ENCODE data around the gene PLEKHA4.
"Not testable (repeated sequence)": the region's sequence is repeated elsewhere in the genome, so short reads cannot be mapped to it uniquely, and the experiment has no call there.

The PLEKHA4 gene

DNA sequence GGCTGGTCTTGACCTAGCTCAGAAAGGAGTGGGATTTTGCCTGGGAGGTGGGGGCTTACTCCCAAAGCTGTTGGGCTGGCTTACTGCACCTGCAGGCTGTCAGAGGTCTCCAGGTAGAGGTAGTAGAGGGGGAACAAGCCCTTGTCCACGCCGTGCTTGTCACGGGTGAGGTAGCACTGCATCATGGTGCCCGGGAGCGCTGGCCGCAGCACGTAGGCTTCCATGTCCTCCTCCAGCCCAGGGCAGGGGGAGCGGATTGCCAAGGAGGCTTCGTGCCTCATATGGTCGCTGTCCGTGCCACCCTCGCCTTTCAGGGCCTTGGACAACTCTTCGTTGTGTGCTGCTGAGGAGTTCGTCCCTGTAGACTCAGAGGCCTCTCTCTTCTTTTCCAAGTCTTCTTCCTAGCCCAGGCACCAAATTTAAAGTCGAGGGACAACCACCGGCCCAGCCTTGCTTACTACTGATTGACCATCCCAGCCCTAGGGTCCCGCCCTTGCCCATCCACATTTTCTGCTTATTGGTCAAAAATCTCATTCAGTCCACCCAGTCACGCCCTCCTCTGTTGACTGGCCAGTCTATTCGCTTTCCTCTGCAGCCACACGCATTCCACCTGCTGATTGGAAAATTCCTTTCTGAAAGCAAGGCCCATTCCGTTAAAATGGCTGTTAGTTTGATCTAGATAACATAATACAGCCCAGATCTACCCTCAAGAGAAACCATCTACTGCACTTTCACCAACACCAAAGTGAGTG is 19.6 kb upstream of the PLEKHA4 start:
- DNase-seq: no peak

DNA sequence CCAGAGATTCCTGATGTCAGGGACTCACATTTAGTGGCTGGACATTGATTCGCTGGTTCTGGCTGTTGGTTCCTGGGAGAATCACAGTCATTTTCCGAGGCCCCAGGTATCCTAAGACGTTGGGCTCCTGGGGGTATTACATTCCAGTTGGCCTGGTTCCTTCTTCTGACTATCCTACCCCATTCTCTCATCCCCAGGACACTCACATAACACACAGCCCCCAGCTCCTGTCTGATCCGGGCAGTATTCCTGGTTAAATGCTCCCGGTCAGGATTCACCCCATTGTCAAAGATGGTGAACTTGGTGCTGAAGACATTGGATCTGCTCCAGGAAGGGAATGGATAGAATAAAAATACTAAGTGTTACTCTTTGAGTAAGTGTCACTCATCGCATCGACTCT is 15.3 kb upstream of the PLEKHA4 start:
- no peak for DNase-seq

DNA sequence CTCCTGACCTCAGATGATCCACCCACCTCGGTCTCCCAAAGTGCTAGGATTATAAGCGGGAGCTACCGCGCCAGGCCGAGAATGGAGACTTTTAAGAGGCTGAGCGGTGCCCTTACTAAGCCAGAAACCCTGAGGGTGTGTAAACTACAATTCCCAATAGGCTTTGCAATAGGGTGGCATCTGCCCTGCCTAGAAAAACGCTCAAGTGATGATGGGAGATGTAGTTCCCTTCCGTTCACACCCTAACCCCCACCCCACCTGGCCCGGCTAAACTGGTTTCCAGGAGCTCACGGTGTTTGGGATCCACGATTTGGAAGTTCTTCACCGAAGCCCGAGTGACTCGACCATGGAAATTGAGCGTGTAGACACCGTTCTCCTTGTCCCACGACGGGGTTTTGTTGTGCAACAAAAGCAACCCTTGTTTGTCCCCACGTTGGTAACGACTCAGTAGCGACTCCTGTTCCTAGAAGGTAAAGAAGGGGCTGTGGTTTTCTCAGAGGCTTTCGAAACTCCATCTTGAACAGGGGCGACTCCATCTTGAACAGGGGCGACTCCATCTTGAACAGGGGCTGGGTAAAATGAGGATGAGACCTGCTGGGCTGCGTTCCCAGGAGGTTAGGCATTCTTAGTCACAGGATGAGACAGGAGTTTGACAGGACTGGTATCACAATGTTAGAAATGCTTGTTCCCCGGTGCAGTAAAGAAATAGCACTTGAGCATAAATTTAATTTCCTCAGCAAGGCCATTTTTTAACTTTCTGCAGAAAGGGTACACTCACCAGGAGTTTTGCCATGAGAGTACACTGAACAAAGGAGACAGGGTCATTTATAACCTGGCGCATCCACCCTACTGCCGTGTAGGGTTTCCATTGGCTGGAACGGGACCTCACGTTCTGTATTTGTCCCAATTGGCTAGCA is 13.6 kb upstream of the PLEKHA4 start:
- peak; percentile 76 for DNase-seq

DNA sequence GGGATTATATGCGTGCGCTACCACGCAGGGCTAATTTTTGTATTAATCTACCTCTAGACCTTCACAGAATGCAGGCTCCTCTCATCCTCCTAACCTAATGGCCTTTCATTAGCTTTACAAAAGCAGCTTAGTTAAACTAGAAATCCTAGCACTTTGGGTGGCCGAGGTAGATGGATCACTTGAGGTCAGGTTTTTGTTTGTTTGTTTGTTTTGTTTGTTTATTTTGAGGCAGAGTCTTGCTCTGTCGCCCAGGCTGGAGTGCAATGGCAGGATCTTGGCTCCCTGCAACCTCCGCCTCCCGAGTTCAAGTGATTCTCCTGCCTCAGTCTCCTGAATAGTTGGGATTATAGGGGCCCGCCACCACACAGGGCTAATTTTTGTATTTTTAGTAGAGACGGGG is 11.3 kb upstream of the PLEKHA4 start:
- DNase-seq: peak; percentile 0

DNA sequence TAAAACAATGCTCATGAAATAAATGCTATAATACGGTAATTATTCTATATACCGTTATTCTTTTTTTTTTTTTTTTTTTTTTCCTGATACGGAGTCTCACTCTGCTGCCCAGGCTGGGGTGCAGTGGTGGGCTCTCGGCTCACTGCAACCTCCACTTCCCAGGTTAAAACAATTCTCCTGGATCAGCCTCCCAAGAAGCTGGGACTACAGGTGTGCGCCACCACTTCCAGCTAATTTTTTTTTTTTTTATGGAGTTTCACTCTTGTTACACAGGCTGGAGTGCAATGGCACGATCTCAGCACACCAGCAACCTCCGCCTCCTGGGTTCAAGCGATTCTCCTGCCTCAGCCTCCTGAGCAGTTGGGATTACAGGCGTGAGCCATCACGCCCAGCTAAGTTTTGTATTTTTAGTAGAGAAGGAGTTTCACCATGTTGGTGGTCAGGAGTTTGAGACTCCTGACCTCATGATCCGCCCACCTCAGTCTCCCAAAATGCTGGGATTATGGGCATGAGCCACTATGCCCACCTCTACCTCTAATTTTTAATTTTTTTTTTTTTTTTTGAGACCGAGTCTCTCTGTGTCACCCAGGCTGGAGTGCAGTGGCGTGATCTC is 10.7 kb upstream of the PLEKHA4 start:
- DNase-seq: no peak

DNA sequence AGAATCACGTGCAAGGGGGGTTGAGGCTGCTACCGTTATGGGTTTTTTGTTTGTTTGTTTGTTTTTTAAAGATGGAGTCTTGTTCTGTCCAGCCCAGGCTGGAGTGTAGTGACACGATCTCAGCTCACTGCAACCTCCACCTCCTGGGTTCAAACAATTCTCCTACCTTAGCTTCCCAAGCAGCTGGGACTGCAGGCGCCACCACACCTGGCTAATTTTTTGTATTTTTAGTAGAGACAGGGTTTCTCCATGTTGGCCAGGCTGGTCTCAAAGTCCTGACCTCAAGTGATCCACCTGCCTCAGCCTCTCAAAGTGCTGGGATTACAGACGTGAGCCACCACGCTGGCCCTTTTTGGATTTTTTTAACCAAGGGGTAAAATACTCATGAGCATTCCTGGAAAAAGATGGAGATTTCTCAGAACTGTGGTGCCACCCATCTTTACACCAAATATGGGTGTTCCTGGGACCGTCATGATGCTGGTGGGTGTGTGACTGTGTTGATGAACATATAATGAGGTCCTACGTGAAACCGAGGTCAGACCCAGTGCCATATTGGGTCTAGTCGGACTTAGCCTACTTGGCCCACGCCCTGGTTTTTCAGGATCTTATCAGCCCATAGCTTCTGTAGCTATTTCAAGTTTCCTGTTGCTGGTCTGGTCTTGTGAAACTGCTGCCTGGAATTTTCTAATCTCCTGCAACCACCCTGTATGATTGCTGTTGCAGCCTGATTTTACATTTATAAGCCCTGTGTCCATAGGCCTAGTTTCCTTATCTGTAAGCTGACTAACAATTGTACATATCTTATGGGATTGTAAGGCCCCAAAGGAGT is 10.0 kb upstream of the PLEKHA4 start:
- peak; percentile 99 for DNase-seq

DNA sequence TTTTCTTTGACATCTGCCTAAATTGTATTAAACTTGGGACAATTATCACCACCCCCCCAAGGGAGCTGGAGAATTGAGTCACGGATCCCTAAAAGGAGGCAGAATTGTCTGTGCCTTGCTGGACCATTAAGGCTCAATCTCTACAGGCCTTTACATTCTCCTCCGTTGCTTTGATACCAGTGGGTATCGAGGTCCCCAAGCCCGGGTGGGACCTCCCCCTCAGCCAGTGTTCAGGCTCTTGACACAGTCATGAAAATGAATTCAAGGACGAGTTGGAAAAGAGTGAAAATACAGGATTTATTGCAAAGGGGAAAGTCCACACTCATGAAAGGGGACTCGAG is 9.4 kb upstream of the PLEKHA4 start:
- no peak for DNase-seq

DNA sequence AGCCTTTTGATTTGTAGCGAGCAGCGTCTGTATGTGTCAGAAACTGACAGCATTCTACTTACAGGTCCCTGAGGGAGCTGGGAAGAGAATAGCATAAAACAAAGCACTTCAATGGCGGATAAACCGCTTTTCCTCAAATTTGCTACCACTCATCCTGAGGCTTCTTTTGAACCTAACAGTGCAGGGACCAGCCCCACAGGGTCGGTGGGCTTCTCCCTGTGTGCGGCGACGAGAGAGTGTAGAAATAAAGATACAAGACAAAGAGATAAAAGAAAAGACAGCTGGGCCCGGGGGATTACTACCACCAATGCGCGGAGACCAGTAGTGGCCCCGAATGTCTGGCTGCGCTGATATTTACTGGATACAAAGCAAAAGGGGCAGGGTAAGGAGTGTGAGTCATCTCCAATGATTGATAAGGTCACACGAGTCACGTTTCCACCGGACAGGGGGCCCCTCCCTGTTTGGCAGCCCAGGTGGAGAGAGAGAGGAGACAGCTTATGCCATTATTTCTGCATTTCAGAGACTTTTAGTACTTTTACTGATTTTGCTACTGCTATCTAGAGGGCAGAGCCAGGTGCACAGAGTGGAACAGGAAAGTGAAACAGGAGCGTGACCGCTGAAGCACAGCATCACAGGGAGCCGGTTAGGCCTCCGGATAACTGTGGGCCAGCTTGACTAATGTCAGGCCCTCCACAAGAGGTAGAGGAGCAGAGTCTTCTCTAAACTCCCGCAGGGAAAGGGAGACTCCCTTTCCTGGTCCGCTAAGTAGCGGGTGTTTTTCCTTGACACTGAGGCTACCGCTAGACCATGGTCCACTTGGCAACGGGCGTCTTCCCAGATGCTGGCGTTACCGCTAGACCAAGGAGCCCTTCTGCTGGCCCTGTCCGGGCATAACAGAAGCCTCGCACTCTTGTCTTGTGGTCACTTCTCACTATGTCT is 7.9 kb upstream of the PLEKHA4 start:
- DNase-seq: peak; percentile 91

DNA sequence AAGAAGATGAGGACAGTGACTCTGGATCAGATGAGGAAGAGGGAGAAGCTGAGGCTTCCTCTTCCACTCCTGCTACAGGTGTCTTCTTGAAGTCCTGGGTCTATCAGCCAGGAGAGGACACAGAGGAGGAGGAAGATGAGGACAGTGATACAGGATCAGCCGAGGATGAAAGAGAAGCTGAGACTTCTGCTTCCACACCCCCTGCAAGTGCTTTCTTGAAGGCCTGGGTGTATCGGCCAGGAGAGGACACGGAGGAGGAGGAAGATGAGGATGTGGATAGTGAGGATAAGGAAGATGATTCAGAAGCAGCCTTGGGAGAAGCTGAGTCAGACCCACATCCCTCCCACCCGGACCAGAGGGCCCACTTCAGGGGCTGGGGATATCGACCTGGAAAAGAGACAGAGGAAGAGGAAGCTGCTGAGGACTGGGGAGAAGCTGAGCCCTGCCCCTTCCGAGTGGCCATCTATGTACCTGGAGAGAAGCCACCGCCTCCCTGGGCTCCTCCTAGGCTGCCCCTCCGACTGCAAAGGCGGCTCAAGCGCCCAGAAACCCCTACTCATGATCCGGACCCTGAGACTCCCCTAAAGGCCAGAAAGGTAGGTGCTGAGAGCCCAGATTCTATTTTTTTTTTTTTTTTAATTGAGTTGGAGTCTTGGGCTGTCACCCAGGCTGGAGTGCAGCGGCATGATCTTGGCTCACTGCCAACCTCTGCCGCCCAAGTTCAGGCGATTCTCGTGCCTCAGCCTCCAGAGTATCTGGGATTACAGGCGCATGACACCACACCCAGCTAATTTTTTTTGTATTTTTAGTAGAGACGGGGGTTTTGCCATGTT is 6.1 kb upstream of the PLEKHA4 start:
- no peak for DNase-seq

DNA sequence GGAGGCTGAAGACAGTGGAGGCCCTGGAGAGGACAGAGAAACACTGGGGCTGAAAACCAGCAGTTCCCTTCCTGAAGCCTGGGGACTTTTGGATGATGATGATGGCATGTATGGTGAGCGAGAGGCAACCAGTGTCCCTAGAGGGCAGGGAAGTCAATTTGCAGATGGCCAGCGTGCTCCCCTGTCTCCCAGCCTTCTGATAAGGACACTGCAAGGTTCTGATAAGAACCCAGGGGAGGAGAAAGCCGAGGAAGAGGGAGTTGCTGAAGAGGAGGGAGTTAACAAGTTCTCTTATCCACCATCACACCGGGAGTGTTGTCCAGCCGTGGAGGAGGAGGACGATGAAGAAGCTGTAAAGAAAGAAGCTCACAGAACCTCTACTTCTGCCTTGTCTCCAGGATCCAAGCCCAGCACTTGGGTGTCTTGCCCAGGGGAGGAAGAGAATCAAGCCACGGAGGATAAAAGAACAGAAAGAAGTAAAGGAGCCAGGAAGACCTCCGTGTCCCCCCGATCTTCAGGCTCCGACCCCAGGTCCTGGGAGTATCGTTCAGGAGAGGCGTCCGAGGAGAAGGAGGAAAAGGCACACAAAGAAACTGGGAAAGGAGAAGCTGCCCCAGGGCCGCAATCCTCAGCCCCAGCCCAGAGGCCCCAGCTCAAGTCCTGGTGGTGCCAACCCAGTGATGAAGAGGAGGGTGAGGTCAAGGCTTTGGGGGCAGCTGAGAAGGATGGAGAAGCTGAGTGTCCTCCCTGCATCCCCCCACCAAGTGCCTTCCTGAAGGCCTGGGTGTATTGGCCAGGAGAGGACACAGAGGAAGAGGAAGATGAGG is 5.3 kb upstream of the PLEKHA4 start:
- peak; percentile 97 for DNase-seq

DNA sequence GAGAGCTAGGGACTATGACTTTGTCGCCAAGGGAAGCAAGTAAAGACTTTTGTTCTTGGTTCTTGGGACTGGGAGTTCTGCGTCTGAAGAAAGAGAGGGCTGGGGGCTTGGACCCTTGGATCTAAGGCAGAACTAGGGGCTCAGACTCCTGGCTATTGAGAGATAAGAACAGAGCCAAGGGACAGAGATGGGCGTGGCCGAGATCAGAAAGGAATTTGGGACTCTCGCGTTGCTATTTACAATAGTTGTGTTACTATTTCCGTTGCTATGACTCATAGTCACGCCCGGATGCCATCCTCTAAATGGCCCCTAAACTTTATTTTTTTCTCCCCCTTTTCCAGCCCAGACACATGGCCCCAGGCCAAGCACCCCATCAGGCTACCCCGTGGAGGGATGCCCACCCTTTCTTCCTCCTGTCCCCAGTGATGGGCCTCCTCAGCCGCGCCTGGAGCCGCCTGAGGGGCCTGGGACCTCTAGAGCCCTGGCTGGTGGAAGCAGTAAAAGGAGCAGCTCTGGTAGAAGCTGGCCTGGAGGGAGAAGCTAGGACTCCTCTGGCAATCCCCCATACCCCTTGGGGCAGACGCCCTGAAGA is 4.6 kb upstream of the PLEKHA4 start:
- DNase-seq: peak; percentile 99

DNA sequence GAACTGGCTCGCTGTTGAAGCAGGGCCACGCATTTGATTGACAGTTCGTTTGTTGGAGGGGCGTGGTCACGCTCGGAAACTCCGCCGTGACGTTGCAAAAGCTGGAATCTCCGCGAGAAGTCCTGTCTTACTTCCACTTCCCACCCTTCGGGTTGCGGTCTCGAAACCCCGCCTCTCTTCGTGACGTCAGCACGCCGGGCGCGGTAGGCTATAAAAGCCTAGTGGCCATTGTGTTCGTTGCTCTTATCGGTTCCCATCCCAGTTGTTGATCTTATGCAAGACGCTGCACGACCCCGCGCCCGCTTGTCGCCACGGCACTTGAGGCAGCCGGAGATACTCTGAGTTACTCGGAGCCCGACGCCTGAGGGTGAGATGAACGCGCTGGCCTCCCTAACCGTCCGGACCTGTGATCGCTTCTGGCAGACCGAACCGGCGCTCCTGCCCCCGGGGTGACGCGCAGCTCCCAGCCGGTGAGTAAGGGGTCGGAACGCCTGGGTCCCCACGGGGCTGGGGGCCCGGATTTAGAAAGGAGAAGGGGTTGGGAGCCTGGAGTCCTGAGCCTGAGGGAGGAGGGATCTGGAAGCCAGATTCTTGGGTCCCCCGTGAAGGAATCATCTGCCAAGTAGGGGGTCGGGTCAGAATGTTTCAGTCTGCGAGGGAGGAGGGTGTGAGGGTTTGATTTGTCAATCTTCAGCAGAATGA is 3.9 kb upstream of the PLEKHA4 start, which contains the start of gene PPP1R15A:
Gene PPP1R15A (plus strand): TSS at position 240 of the 702 bp plus-strand sequence. CDS start 813 bp downstream, outside the sequence.
- peak; percentile 98 for DNase-seq

DNA sequence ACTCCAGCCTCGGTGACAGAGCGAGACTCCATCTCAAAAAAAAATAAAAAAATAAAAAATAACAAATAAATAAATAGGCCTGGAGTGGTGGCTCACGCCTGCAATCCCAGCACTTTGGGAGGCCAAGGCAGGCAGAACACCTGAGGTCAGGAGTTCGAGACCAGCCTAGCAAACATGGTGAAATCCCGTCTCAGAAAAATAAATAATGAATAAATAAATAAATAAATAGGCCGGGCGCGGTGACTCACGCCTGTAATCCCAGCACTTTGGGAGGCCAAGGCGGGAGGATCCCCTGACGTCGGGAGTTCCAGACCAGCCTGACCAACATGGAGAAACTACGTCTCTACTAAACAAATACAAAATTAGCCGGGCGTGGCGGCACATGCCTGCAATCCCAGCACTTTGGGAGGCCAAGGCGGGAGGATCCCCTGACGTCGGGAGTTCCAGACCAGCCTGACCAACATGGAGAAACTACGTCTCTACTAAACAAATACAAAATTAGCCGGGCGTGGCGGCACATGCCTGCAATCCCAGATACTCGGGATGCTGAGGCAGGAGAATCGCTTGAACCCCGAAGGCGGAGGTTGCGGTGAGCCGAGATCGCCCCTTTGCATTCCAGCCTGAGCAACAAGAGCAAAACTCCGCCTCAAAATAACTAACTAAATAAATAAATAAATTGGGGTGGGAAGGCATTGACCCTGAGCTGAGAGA is 3.2 kb upstream of the PLEKHA4 start:
- DNase-seq: not testable (repeated sequence)

DNA sequence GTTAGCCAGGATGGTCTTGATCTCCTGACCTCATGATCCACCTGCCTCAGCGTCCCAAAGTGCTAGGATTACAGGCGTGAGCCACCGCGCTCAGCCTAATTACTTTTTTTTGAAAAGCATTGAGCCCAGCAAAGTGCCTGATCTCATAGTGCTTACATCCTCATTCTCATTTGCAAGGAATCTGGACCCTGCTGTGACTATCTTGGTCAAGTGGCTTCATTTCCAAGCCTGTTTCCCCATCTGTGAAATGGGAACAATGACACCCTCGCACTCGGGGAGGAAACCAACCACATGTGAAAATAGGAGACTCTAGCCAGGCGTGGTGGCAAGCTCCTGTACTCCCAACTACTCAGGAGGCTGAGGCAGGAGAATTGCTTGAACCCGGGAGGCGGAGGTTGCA is 1.6 kb upstream of the PLEKHA4 start:
- DNase-seq: no peak

DNA sequence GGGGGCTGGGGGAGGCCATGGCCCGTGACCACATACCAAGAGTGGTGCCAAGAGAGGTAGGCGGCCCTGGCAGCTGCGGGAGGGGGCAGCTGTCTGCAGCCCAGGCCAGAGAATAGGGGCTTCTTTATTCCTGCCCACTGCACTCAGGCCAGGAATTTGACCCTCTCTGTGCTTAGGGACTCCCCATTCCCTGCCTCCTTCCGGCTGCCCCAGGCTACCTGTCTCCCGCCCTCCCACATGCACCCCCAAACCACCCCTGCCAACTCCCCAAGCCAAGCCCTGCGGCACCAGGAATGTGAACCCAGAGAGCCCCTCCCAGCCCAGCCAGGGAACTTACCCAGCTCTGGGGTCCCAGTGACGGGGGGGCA is 687 bp downstream of the PLEKHA4 start:
- DNase-seq: no peak

DNA sequence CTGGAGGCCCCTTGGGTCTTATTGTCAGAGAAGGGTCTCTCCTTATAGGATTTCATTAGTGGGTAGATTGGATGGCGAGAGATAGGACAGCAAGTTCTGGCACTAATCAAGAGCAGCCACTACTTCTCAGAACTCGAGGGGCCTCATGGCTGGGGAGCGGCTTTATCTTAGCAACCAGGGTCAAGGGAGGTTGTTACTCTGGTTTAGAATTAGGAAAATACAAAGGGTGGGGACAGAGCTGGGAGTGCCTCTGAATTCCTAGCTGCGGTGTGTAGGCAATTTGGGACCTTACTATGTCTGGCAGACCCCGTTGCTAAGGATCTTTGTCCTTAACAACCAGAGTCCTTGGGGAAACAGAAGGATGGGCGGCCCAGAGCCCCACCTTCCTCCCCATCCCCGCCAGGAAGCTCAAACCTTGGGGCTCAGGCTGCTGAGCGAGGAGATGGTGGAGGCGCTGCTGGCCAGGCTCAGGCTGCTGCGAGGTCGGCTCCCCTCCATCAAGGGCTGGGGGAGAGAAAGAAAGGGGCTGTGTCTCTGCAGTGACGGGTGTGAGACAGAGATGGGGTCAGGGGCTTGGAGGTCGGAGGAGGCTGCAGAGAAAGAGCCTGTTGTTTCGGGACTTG is 1.2 kb downstream of the PLEKHA4 start:
- DNase-seq: peak; percentile 83

DNA sequence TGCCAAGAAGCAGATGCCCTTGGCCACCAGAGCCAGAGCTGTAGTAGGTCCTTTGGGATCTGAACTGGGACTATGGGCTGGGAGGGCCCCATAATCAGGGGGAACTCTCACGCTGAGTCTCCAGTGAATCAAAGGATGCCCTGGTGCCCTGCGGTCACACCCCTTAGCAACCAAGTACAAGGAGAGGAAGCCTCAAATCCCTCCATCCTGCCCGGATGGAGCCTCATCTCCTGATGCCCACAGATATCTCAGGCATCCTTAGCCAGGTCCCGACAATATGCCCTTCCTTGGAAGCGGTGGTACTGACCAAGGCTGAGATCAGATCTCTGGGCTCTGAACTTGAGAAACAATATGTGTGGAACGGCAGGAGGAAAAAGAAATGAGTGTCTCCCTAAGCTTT is 1.7 kb downstream of the PLEKHA4 start:
- DNase-seq: no peak

DNA sequence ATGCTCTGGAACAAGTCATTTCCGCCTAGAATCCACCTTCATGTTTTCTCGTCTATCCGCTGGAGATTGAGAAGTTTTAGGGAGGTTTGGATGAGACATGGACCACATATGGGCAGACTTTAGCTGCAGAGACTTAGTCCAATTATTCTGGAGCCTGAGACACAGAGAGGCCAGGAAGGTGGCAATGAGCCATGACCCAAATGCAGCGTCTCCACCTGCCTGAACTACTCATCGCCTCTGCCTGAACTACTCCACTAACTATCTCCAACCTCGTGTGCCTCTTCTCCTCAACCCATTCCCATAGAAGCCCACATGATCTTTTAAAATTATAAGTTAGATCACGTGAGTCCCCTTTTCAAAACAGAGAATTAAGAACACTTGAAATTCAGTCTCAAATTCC is 5.6 kb downstream of the PLEKHA4 start:
- no peak for DNase-seq
